Esophagus squamous epithelium (tissue), 4 donors: ENCODE results near the gene ATP2B2.

Source experiments
- CTCF ChIP-seq, 6 experiments: fragments of 450-650 bp in 4 of 6; fragments of 200-600 bp in 2 of 6; sonication (generic) in 2 of 6; IDR thresholded peaks; one replicate each; pipeline ENCODE4 v1.5.1; 2016 to 2019; ENCODE audit warnings: antibody characterized with exemption in 6 of 6, mild to moderate bottlenecking in 4 of 6, moderate library complexity in 4 of 6
- POLR2A ChIP-seq, 4 donors: fragments of 450-650 bp; IDR thresholded peaks; one replicate each; pipeline ENCODE4 v1.6.1; 2017; ENCODE audit warnings: antibody characterized with exemption in 4 of 4, mild to moderate bottlenecking in 4 of 4, moderate library complexity in 3 of 4

GRCh38 chr3:10443272-10444109, 61.9 kb downstream of the ATP2B2 start:
- no peak for TF ChIP-seq CTCF (IDR thresholded peaks at IDR 0.05)
- TF ChIP-seq POLR2A (IDR thresholded peaks at IDR 0.05) = no peak
